Esophagus muscularis mucosa (tissue), 3 donors: Measurements from ENCODE around the gene RAI14.
"Not testable (repeated sequence)": the region's sequence is repeated elsewhere in the genome, so short reads cannot be mapped to it uniquely, and the experiment has no call there.

Experiments used
- CTCF ChIP-seq, 3 experiments: fragments of 200-600 bp in 2 of 3; fragments of 450-650 bp in 1 of 3; sonication (generic) in 2 of 3; IDR thresholded peaks; one replicate each; pipeline ENCODE4 v1.5.1; 2017 to 2019; ENCODE audit warnings: antibody characterized with exemption in 3 of 3, mild to moderate bottlenecking in 2 of 3, moderate library complexity in 1 of 3
- POLR2AphosphoS5 ChIP-seq, 2 donors: sonication (generic); formaldehyde crosslinking; IDR thresholded peaks; one replicate each; pipeline ENCODE4 v1.6.1; 2017; ENCODE audit warnings: antibody characterized with exemption in 2 of 2

DNA sequence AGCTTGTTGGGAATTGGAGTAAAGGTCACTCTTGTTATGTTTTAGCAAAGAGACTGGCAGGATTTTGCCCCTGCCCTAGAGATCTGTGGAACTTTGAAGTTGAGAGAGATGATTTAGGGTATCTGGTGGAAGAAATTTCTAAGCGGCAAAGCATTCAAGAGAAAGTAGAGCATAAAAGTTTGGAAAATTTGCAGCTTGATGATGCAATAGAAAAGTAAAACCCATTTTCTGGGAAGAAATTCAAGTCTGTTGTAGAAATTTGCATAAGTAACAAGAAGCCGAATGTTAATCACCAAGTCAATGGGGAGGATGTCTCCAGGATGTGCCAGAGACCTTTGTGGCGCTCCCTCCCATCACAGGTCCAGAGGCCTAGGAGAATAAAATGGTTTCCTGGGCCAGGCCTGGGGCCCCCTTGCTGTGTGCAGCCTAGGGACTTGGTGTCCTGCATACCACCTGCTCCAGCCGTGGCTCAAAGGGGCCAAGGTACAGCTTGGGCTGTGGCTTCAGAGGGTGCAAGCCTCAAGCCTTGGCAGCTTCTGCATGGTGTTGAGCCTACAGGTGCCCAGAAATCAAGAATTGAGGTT lies 71.1 kb downstream of the RAI14 start:
- not testable (repeated sequence) for TF ChIP-seq CTCF, POLR2AphosphoS5 (IDR thresholded peaks at IDR 0.05)
